ENCODE results near the gene CCND1. TPM values are rescaled to one million over a fixed set of nuclear protein-coding genes. Genes with fewer than 3 reads are reported as not detected.

CCND1 gene
- total RNA-seq, 2 experiments from 2014 or later = 0.44 TPM; not detected in 1

- ChIA-PET POLR2A (no interaction called here), CTCF (ENCODE audit: unreplicated experiment) (no interaction called here)
- Histone ChIP-seq H3K9me3 (ENCODE audit: low read length) (no peaks in the 10 kb centered on the region), H3K4me2 (ENCODE audit: low read length) (no peak overlapping the region), H4K20me1 (ENCODE audit: insufficient read depth, low read length) (no peaks in the 10 kb centered on the region), H3K4me3 (ENCODE audit: low read depth, low read length, poor library complexity, severe bottlenecking) (no peak overlapping the region), H2AFZ (ENCODE audit: low read length) (no peak overlapping the region), H3K4me1 (ENCODE audit: insufficient read depth, low read length, poor library complexity, severe bottlenecking) (no peaks in the 10 kb centered on the region), H3K36me3 (ENCODE audit: insufficient read depth, low read length) (no peaks in the 10 kb centered on the region), H3K27ac (ENCODE audit: low read depth, low read length, poor library complexity, severe bottlenecking) (no peak overlapping the region), H3K79me2 (ENCODE audit: insufficient read depth, low read depth, low read length) (no peaks in the 10 kb centered on the region), H3K9me2 (ENCODE audit: insufficient read depth, low read length) (no peaks in the 10 kb centered on the region)
- DNase-seq (ENCODE audit: low spot score) = no peak
- no TSS peak for BruUV-seq (replicated peaks)
- intact Hi-C loops (cut with micrococcal nuclease; ENCODE audit: unreplicated experiment) = no loop called here
- TF ChIP-seq, protein P1, sequence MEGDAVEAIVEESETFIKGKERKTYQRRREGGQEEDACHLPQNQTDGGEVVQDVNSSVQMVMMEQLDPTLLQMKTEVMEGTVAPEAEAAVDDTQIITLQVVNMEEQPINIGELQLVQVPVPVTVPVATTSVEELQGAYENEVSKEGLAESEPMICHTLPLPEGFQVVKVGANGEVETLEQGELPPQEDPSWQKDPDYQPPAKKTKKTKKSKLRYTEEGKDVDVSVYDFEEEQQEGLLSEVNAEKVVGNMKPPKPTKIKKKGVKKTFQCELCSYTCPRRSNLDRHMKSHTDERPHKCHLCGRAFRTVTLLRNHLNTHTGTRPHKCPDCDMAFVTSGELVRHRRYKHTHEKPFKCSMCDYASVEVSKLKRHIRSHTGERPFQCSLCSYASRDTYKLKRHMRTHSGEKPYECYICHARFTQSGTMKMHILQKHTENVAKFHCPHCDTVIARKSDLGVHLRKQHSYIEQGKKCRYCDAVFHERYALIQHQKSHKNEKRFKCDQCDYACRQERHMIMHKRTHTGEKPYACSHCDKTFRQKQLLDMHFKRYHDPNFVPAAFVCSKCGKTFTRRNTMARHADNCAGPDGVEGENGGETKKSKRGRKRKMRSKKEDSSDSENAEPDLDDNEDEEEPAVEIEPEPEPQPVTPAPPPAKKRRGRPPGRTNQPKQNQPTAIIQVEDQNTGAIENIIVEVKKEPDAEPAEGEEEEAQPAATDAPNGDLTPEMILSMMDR (conservative IDR thresholded peaks at IDR 0.05; ENCODE audit: low read length) = no peak
- no peak for TF ChIP-seq EZH2phosphoT487 (IDR thresholded peaks at IDR 0.05; ENCODE audit: borderline replicate concordance, low read depth, low read length)
Measured at GRCh38 chr11:69647761-69648497, 7.0 kb downstream of the CCND1 start.

DNA sequence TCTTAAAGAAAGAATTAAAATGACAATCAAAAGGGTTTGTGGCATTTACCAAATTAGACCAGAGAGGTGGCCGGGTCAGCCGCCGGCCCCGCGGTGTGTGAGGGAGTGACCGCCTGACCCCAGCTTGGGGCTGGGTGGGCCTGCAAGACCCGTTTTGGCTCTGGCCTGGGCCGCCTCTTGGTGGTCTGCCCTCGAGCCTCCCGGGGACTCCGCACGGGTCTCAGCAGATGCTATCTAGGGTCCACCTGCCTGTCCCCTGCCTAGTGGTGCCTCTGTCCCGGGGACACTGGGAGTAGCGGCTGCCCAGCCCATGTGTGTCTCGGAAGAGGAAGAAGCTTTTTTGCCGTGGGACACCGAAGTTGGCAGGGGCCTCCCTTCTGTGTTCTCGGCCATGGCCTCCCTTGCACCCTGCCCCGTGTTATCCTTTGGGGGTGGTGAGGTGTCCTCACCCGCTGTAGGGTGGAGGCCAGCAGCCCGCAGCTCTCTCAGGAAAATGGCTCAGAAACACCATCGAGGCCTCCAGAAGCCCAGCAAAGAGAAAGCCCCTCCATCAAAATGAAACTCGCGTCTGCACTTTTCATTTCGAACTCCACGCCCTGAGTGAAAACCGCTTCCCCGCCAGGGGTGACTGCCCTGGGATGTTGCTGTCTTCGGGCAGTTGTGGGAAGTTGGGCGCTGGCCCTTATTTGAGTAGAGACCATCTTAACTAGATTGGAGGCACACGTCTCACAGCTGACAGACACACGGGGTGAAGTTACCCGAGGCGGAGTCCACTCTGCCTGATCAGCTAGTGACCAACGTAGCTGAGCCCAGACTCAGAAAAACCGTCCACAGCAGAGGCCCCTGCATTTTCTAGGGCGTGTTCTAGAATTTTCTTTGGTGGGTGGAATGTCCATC is 8.0 kb downstream of the CCND1 start:
- intact Hi-C loops (cut with micrococcal nuclease; ENCODE audit: unreplicated experiment) = no loop called here
- no peaks in the 10 kb centered on the region for H4K20me1 ChIP-seq (ENCODE audit: insufficient read depth, low read length)
- BruUV-seq (replicated peaks) = no TSS peak
- no peaks in the 10 kb centered on the region for H3K9me3 ChIP-seq (ENCODE audit: low read length)
- H3K4me1 ChIP-seq (ENCODE audit: insufficient read depth, low read length, poor library complexity, severe bottlenecking) = no peaks in the 10 kb centered on the region
- H3K79me2 ChIP-seq (ENCODE audit: insufficient read depth, low read depth, low read length) = no peaks in the 10 kb centered on the region
- H3K27ac ChIP-seq (ENCODE audit: low read depth, low read length, poor library complexity, severe bottlenecking) = no peak overlapping the region
- no peak overlapping the region for H2AFZ ChIP-seq (ENCODE audit: low read length)
- ChIA-PET POLR2A (no interaction called here), CTCF (ENCODE audit: unreplicated experiment) (no interaction called here)
- no peak for DNase-seq (ENCODE audit: low spot score)
- H3K4me2 ChIP-seq (ENCODE audit: low read length) = no peak overlapping the region
- TF ChIP-seq, protein P1 (conservative IDR thresholded peaks at IDR 0.05; ENCODE audit: low read length) = no peak
- TF ChIP-seq EZH2phosphoT487 (IDR thresholded peaks at IDR 0.05; ENCODE audit: borderline replicate concordance, low read depth, low read length) = no peak
- no peaks in the 10 kb centered on the region for H3K9me2 ChIP-seq (ENCODE audit: insufficient read depth, low read length)
- no peak overlapping the region for H3K4me3 ChIP-seq (ENCODE audit: low read depth, low read length, poor library complexity, severe bottlenecking)
- H3K36me3 ChIP-seq (ENCODE audit: insufficient read depth, low read length) = no peaks in the 10 kb centered on the region

DNA sequence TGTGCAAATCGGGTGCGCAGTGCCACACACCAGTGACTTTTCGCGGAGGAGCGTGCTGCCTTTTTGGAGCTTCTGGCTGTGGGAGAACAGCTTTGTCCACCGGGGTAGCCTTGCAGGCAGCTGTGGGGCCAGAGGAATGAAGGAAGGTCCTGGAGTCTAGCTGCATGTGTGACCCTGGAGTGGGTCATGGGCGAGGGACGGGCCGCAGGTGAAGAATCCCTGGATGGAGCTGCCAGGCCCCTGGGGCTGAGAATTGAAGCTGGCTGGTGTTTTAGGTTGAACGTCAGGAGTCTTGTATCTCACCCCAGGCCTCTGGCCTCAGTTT is 8.6 kb downstream of the CCND1 start:
- Histone ChIP-seq H3K9me3 (ENCODE audit: low read length) (no peaks in the 10 kb centered on the region), H3K36me3 (ENCODE audit: insufficient read depth, low read length) (no peaks in the 10 kb centered on the region), H3K27ac (ENCODE audit: low read depth, low read length, poor library complexity, severe bottlenecking) (no peak overlapping the region), H3K79me2 (ENCODE audit: insufficient read depth, low read depth, low read length) (no peaks in the 10 kb centered on the region), H3K4me2 (ENCODE audit: low read length) (no peak overlapping the region), H3K4me1 (ENCODE audit: insufficient read depth, low read length, poor library complexity, severe bottlenecking) (no peaks in the 10 kb centered on the region), H3K4me3 (ENCODE audit: low read depth, low read length, poor library complexity, severe bottlenecking) (no peak overlapping the region), H3K9me2 (ENCODE audit: insufficient read depth, low read length) (no peaks in the 10 kb centered on the region), H2AFZ (ENCODE audit: low read length) (no peak overlapping the region), H4K20me1 (ENCODE audit: insufficient read depth, low read length) (no peaks in the 10 kb centered on the region)
- intact Hi-C loops (cut with micrococcal nuclease; ENCODE audit: unreplicated experiment) = no loop called here
- CTCF ChIA-PET (ENCODE audit: unreplicated experiment) = no interaction called here
- no peak for DNase-seq (ENCODE audit: low spot score)
- no TSS peak for BruUV-seq (replicated peaks)
- POLR2A ChIA-PET = interaction anchor here (0.6 kb wide), 1 partner anchor 618 kb away, joined by 6 read pairs; no protein-coding TSS in a partner anchor
- TF ChIP-seq, protein P1 (conservative IDR thresholded peaks at IDR 0.05; ENCODE audit: low read length) = no peak
- TF ChIP-seq EZH2phosphoT487 (IDR thresholded peaks at IDR 0.05; ENCODE audit: borderline replicate concordance, low read depth, low read length) = no peak

Measured in OCI-LY7 (cell line).